ENCODE data around the gene RERGL. TPM values are rescaled to one million over a fixed set of nuclear protein-coding genes. Genes with fewer than 3 reads are reported as not detected.

Gene RERGL
- total RNA-seq: not detected in 2 replicates

DNA sequence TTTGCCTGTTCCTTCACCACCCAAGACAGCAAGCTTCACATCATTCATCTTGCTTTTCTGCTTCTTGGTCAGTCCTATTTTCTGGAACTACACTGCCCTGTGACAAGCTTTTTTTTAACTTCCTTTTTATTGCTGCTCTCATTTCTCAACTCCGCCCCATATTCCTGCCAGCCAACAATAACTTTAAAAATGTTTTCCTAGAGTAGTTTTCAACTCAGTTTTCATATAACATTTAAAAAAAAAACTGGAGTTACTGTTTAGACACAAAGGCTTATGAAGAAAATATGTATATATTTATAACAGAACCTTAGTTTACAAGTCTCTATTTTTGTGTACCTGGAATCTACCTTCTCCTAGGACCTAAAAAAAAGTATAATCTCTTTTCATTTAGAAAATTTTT is at the start of gene RERGL:
TSS of gene RERGL (minus strand) at position 101 of the 400 bp plus-strand sequence. CDS start at position 48, 53 bp downstream.
- Histone ChIP-seq H2AFZ (ENCODE audit: low read length) (no peak within 1 kb of the TSS), H3K27me3 (ENCODE audit: insufficient read depth, low read length) (no peaks in the 10 kb centered on the region), H3K4me1 (ENCODE audit: insufficient read depth, low read length) (no peaks in the 10 kb centered on the region), H4K20me1 (ENCODE audit: insufficient read depth, low read length) (no peaks in the 10 kb centered on the region), H3K27ac (ENCODE audit: low read depth, low read length) (no peak within 1 kb of the TSS), H3K4me3 (ENCODE audit: insufficient read depth, low read length) (no peak within 1 kb of the TSS), H3K4me2 (ENCODE audit: insufficient read depth, low read length) (no peak within 1 kb of the TSS), H3K36me3 (ENCODE audit: insufficient read depth, low read length) (no peaks in the 10 kb centered on the region), H3K79me2 (ENCODE audit: insufficient read depth, low read length) (no peaks in the 10 kb centered on the region), H3K9me3 (ENCODE audit: low read depth, low read length) (no peaks in the 10 kb centered on the region)
- DNase-seq (ENCODE audit: insufficient read length, low spot score, missing footprints): no peak
- no peak for TF ChIP-seq CTCF (IDR thresholded peaks at IDR 0.05; ENCODE audit: extremely low read depth, low read depth, low read length)

DNA sequence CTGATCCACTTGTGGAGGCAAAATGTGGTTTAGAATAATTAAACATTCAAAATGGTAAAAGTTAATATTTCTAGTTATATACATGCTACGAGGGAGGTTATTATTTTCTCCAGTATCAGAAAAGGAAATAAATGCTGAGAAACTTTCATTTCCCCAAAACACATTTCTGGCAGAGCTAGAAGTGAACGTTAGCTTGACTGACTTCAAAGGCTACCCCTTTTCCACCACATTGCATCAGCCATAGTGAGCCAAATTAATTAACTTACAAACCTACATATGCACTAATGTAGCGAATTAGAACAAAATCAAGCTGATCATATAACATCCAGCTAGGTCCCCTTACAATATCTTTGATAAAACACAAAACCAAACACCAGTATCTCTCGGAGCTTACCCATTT is 49.3 kb upstream of the RERGL start:
- Histone ChIP-seq H3K9me3 (ENCODE audit: low read depth, low read length) (no peaks in the 10 kb centered on the region), H3K27ac (ENCODE audit: low read depth, low read length) (no peak overlapping the region), H2AFZ (ENCODE audit: low read length) (no peak overlapping the region), H3K36me3 (ENCODE audit: insufficient read depth, low read length) (no peaks in the 10 kb centered on the region), H3K4me1 (ENCODE audit: insufficient read depth, low read length) (peaks cover 11% of the 10 kb centered on the region), H3K4me3 (ENCODE audit: insufficient read depth, low read length) (no peak overlapping the region), H3K4me2 (ENCODE audit: insufficient read depth, low read length) (no peak overlapping the region), H3K79me2 (ENCODE audit: insufficient read depth, low read length) (no peaks in the 10 kb centered on the region), H4K20me1 (ENCODE audit: insufficient read depth, low read length) (no peaks in the 10 kb centered on the region), H3K27me3 (ENCODE audit: insufficient read depth, low read length) (no peaks in the 10 kb centered on the region)
- no peak for DNase-seq (ENCODE audit: insufficient read length, low spot score, missing footprints)
- TF ChIP-seq CTCF (IDR thresholded peaks at IDR 0.05; ENCODE audit: extremely low read depth, low read depth, low read length): no peak

- H2AFZ ChIP-seq (ENCODE audit: low read length): no peak overlapping the region
- no peak for DNase-seq (ENCODE audit: insufficient read length, low spot score, missing footprints)
- H3K4me2 ChIP-seq (ENCODE audit: insufficient read depth, low read length): peak overlapping the region; percentile 16
Measured at GRCh38 chr12:18135509-18135908, 45.5 kb upstream of the RERGL start.

GRCh38 chr12:18135086-18135485 is 45.1 kb upstream of the RERGL start:
- H3K36me3 ChIP-seq (ENCODE audit: insufficient read depth, low read length): no peaks in the 10 kb centered on the region
- no peak overlapping the region for H3K4me3 ChIP-seq (ENCODE audit: insufficient read depth, low read length)
- H4K20me1 ChIP-seq (ENCODE audit: insufficient read depth, low read length): no peaks in the 10 kb centered on the region
- DNase-seq (ENCODE audit: insufficient read length, low spot score, missing footprints): peak; percentile 2
- no peak overlapping the region for H3K27ac ChIP-seq (ENCODE audit: low read depth, low read length)
- no peaks in the 10 kb centered on the region for H3K9me3 ChIP-seq (ENCODE audit: low read depth, low read length)
- no peak for TF ChIP-seq CTCF (IDR thresholded peaks at IDR 0.05; ENCODE audit: extremely low read depth, low read depth, low read length)
- H3K27me3 ChIP-seq (ENCODE audit: insufficient read depth, low read length): no peaks in the 10 kb centered on the region
- H3K4me1 ChIP-seq (ENCODE audit: insufficient read depth, low read length): no peaks in the 10 kb centered on the region
- no peak overlapping the region for H3K4me2 ChIP-seq (ENCODE audit: insufficient read depth, low read length)
- no peaks in the 10 kb centered on the region for H3K79me2 ChIP-seq (ENCODE audit: insufficient read depth, low read length)
- no peak overlapping the region for H2AFZ ChIP-seq (ENCODE audit: low read length)

More at GRCh38 chr12:18135509-18135908, 45.5 kb upstream of the RERGL start:
- Histone ChIP-seq H3K27ac (ENCODE audit: low read depth, low read length) (no peak overlapping the region), H3K36me3 (ENCODE audit: insufficient read depth, low read length) (no peaks in the 10 kb centered on the region), H3K79me2 (ENCODE audit: insufficient read depth, low read length) (no peaks in the 10 kb centered on the region), H3K9me3 (ENCODE audit: low read depth, low read length) (no peaks in the 10 kb centered on the region), H3K27me3 (ENCODE audit: insufficient read depth, low read length) (no peaks in the 10 kb centered on the region), H3K4me3 (ENCODE audit: insufficient read depth, low read length) (no peak overlapping the region), H4K20me1 (ENCODE audit: insufficient read depth, low read length) (no peaks in the 10 kb centered on the region), H3K4me1 (ENCODE audit: insufficient read depth, low read length) (no peaks in the 10 kb centered on the region)
- no peak for TF ChIP-seq CTCF (IDR thresholded peaks at IDR 0.05; ENCODE audit: extremely low read depth, low read depth, low read length)

All from osteoblast (primary cell).